ENCODE measurements around the gene CENPQ. TPM values are rescaled to one million over a fixed set of nuclear protein-coding genes. Genes with fewer than 3 reads are reported as not detected.

Gene CENPQ
- polyA plus RNA-seq, 3 donors = 2.6 to 5.5 (median 3.1) TPM

DNA sequence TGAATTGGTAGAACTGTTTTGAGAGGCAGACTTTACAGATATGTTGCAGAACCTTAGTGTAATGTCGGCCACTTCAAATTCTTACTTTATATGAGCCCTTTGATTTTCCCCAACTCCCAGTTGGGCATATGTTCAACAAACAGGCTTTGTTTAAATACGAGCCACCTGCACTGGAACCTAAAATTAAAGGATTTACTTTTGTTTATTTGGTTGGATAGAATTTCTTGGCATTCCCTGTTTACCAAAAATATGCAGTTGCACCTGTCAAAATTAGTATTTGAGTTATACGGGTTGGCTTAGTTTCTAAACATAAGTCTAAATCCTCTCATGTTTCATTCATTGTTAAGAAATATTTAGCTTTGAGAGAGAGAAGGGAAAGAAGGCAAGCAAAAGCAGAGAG, 34.1 kb downstream of the CENPQ start:
- WGBS, 3 donors = 59 to 86% (median 82%) methylated on average over 3 of the region's 3 CpGs
- no peak overlapping the region for H3K27ac ChIP-seq (ENCODE audit: low read depth, low read length)

DNA sequence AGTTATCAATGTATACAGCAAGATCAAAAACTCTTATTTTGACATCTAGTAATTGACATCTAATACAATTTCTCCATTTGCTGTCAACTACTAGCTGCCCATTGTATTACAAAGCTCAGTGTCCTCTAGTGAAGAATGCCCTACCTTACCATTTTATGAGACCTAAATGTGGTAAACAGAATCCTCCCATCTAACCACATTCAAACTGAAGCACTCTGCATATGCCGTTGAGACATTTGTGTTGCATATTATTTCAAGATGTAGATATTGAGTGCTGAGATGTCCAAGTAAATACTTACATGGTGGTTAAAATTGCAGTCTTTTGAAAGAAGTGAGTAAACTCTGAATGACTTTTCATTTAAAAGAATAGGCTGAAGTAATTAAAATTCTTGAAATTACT, 36.0 kb downstream of the CENPQ start:
- H3K27ac ChIP-seq (ENCODE audit: low read depth, low read length) = no peak overlapping the region
- WGBS, 3 donors = 80 to 92% (median 85%) methylated on average over 1 of the region's 1 CpG

DNA sequence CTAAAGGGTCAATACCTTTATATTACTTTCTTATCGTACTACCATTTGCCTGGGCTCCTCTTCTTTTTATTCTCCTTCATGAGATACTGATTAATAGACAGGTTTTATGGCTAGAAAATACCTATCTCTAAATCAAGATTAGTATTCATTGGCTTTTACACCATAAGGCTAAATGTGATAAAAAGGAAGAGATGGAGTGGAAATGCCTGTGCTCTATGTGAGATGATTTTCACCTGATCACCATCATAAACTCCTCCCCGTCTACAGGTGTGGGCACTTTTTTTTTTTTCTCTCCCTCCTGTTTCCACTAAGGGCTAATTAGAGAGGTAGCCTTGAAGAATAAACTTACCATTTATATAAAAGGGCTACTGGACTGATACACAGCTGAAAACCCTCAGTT, 36.5 kb downstream of the CENPQ start, which contains the start of gene GLYATL3:
Gene GLYATL3, plus strand, starts transcription at position 301 of the 400 bp plus-strand sequence. CDS start 12,068 bp downstream, outside the sequence.
- WGBS, 3 donors = 43 to 78% (median 69%) methylated on average over 2 of the region's 2 CpGs
- H3K27ac ChIP-seq (ENCODE audit: low read depth, low read length) = no peak within 1 kb of the TSS

DNA sequence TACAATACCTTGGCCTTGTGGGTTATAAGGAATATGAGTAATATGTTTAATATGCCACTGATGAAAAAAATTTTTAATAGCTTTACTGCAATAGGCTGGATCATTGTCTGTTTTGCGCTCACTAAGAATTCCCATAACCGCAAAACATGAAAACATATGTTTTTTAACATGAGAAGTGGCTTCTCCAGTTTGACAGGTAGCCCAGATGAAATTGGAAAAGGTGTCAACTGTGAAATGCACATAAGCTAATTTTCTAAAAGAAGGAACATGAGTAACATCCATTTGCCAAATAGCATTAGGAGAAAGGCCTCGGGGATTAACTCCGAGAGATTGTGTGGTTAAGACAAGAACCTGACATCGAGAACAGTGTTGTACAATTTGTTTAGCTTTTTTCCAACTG, 41.5 kb downstream of the CENPQ start:
- WGBS, 3 donors = 72 to 91% (median 90%) methylated on average over 5 of the region's 5 CpGs
- H3K27ac ChIP-seq (ENCODE audit: low read depth, low read length) = no peak overlapping the region

DNA sequence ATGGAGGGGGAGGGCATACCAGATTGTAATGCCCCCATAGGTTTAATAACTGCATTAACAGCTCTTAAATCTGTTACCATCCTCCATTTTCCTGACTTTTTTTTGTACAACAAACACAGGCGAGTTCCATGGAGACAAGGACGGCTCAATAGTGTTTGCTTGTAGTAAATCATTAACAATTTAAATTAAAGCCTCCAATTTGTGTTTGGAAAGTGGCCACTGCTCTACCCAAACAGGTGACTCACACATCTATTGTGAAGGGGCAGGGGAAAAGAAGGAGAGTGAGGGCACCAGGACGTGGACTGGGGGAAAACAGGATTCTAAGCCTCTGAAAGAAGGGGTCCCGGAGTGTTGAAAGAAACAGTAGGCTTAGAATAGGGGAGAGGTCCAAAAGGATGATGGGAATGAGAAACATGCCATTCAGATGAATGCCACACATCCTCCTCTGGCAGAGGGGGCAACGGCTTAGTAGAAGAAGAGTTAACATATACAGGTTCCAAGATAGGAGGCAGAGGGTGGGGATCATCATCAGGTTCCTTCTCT, 43.5 kb downstream of the CENPQ start:
- WGBS, 3 donors = 51 to 86% (median 83%) methylated on average over 5 of the region's 5 CpGs
- H3K27ac ChIP-seq (ENCODE audit: low read depth, low read length) = no peak overlapping the region

DNA sequence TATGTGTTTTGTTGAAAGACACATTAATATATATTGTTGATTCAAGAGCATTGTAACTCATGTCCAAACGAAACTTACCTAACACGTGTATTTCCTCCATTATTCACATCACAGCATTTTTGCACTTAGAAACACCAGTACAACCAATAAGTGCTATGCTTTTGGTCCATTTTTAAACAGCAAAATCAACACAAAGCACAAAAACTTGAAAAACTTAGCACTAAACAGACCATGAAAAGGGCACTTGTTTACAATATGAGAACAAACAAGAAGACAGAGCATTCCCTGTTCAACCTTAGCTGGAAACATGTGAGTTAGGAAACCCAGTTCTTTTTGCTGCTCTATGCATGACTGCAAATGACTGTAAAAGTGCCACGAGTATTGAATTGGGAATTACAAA, 46.2 kb downstream of the CENPQ start:
- 77 to 86% (median 79%) methylated on average over 3 of the region's 3 CpGs for WGBS, 3 donors
- H3K27ac ChIP-seq (ENCODE audit: low read depth, low read length) = no peak overlapping the region

DNA sequence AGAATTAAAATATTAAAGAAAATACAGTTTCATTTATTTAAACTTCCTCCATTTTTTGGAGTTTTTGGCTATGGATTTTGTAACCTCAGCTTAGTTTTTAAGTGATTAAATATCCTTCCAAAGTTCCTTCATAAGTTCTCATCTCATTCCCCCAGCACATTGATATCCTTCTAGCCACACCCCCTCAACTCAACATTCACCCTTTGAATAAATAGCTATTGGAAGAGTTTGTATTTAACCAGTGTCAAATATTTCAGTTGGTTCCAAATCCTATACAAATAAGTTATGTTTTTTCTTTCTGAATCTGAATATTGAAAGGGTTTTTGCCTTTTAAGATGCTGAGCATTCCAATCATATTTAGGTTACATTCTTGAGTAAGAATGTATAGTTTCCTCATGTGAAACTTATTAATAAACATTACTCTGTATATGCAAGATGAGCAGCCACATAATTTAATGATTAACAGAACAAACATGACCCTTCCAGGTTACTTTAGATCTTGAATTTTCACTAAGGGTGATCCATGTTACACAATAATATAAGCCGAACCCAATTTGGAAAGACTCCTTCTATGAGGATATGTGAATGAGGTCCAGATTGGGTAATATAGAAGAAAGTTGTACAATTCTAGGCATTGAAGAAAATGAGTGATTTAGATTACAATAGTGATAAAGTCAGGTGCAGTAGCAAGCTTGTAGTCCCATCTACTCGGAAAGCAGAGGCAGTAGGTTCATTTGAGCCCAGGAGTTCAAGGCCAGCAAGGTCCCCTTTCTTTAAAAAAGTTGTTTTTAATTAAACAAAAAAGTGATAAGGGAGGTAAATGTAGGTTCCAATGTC, 50.2 kb downstream of the CENPQ start:
- 24 to 73% (median 69%) methylated on average over 2 of the region's 2 CpGs for WGBS, 3 donors
- H3K27ac ChIP-seq (ENCODE audit: low read depth, low read length) = no peak overlapping the region

DNA sequence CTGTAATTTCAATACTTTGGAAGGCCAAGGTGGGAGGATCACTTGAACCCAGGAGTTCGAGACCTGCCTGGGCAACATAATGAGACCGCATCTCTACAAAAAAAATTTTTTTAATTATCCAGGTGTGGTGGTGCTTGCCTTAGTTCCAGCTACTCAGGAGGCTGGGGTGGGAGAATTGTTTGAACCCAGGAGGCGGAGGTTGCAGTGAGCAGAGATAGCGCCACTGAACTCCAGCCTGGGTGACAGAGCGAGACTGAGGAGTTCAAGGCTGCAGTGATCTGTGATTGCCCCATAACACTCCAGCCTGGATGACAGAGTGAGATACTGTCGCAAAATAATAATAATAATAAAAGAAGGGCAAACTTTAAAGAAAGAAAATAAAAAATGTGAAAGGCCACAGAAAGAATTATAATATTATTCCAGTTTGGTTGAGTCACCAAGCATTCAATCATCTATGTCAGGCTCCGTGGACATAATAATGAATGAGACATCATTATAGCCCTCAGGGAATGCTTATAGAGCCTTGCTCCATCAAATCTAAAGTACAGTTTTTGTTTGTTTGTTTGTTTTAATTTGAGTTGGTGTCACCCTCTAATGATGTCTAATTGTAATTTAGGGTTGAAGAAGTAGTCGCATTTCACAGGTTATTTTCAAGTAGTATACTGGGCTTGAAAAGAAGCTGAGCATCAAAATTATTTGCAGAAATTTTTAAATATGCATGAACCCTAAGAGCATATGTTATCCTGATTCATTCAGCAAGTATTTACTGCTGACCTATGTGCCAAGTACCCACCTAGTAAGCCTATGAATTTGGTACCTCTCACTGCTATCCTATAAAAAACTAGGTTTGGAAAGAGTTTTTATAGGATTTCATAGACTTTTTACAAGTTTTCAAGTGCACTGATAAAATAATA, 51.7 kb downstream of the CENPQ start:
- no peak overlapping the region for H3K27ac ChIP-seq (ENCODE audit: low read depth, low read length)
- 74 to 79% (median 78%) methylated on average over 8 of the region's 8 CpGs for WGBS, 3 donors

DNA sequence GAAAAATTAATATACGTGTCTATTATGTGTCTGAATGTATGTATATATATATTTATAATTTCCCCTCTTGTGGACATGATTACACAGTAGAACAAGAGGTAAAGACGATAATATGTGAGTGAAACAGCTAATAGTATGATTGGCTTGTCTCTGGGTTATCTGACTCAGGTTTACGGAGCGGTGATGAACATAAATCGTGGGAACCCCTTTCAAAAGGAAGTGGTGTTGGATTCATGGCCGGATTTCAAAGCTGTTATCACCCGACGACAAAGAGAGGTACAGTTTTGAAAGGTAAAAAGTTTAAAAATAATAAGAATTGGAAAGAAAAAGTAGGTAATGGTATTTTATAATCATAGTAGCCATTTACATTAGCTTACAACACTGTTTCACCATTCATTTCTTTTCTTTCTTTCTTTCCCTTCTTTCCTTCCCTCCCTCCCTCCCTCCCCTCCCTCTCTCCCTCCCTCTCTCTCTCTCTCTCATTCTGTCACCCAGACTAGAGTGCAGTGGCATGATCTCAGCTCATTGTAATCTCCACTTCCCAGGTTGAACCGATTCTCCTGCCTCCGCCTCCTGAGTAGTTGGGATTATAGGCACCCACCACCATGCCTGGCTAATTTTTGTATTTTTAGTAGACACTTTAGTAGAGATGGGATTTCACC, 52.4 kb downstream of the CENPQ start:
- H3K27ac ChIP-seq (ENCODE audit: low read depth, low read length) = no peak overlapping the region
- WGBS, 3 donors = 72 to 82% (median 76%) methylated on average over 10 of the region's 10 CpGs

DNA sequence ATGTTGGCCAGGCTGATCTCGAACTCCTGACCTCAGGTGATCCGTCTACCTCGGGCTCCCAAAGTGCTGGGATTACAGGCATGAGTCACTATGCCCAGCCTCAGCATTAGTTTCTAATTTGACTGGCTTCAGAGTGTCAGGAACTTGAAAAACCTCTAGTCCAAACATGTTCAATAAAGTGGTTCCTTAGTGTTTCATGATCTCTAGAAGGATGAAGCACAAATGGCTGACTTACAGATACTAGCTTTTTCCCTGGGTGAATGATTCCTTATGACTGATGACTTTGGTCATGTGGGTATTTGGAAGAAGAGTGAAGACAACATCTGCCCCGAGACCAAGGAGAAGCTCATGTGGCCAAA, 53.0 kb downstream of the CENPQ start:
- no peak overlapping the region for H3K27ac ChIP-seq (ENCODE audit: low read depth, low read length)
- 76 to 84% (median 83%) methylated on average over 4 of the region's 4 CpGs for WGBS, 3 donors

DNA sequence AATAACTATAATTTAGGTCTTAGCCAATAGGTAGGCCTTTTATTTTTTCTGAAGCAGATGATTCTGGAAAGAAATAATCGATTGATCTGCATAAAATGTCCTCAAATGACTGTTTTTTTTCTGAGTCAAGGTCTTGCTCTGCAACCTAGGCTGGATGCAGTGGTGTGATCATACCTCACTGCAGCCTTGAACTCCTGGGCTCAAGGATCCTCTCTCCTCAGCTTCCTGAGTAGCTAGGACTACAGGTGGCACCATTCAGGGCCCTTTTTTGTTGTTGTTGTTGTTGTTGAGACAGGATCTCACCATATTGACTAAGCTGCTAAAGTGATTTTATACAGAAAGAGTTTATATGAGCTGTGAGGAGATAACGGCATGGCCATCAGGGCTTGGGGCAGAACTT, 54.7 kb downstream of the CENPQ start:
- 82 to 93% (median 93%) methylated on average over 2 of the region's 2 CpGs for WGBS, 3 donors
- no peak overlapping the region for H3K27ac ChIP-seq (ENCODE audit: low read depth, low read length)

DNA sequence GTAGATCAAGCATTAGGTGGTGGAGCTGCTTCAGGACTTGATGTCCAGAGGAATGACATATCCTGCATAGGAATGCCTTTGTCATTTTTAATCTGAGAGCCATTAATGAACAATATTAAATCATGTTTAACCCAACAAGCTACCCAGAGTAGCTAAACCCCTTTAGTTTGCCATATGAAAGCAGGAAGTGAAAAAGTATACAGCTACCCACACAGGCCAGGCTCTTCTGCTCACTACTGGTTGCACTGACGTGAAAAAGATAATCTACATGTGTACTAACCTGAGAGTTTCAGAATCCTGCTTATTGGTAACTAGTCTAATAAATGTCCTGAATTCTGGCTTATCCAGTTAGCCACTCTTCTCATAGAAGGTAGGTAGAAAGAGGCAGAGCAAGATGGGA, 56.5 kb downstream of the CENPQ start:
- no peak overlapping the region for H3K27ac ChIP-seq (ENCODE audit: low read depth, low read length)
- WGBS, 3 donors = 80 to 88% (median 84%) methylated on average over 1 of the region's 1 CpG

DNA sequence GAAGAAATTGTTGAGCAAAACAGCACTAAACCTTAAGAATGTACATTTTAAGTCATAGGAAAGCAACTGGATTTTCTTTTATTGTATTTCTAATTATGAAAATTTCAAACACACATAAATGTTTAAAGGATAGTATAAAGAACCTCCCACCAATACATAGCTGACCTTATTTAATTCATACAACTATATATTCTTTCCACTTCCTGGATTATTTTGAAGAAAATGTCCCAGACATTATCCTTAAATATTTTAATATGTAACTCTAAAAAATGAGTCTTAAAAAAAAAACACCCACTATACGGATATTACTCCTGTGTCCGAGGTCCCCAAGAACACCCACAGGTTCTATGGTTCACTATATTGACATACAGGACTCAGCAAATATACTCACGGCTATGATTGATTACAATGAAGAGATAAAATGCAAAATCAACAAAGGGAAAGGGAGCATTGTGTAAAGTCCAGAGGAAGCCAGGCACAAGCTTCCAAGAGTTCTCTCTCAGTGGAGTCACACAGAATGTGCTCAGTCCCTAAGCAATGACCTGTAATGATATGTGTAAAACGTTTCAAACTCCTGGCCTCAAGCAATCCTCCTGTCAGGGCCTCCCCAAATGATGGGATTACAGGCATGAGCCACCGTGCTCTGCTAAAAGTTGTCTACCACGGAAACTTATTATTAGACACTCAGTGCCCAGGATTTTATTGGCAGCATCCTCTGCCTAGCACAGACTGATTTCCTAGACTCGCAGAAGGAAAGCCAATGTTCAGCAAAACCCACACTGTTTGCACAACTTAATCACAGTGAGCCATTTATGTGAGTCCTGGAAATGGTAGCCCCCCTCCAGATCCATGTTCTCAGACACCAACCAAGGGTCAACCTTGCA, 59.8 kb downstream of the CENPQ start:
- no peak overlapping the region for H3K27ac ChIP-seq (ENCODE audit: low read depth, low read length)
- 28 to 82% (median 76%) methylated on average over 7 of the region's 7 CpGs for WGBS, 3 donors

DNA sequence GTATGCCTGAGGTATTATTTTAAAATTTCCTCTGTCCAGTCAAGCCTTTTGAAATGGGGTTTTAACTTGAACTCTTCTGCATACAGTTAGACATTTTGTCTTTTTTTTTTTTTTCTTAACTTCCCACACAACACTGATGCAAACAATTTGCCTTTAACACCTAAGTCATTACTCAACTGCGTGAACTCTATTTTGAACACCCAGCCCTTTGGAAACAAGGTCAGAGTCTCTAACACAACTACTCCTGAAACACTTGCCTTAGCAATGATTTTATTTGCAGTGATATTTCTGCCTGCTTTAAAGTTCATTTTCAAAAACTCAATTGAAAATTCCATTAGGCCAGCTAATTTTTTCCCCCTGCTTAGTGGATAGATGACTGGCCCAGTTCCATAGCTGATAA, 60.7 kb downstream of the CENPQ start:
- no peak overlapping the region for H3K27ac ChIP-seq (ENCODE audit: low read depth, low read length)
- WGBS, 3 donors = 45 to 89% (median 84%) methylated on average over 1 of the region's 1 CpG

DNA sequence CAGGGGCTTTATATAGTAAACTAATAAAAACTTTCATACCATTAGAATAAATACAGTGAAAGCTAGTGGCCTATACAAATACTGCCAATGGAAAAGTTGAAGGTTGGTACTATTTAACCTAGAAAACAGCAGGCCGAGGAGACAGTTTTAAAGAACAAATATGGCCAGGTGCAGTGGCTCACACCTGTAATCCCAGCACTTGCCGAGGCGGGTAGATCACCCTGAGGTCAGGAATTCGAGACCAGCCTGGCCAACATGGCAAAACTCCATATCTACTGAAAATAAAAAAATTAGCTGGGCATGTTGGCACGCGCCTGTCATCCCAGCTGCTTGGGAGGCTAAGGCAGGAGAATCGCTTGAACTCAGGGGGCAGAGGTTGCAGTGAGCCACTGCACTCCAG, 61.4 kb downstream of the CENPQ start:
- 38 to 92% (median 90%) methylated on average over 7 of the region's 7 CpGs for WGBS, 3 donors
- no peak overlapping the region for H3K27ac ChIP-seq (ENCODE audit: low read depth, low read length)

DNA sequence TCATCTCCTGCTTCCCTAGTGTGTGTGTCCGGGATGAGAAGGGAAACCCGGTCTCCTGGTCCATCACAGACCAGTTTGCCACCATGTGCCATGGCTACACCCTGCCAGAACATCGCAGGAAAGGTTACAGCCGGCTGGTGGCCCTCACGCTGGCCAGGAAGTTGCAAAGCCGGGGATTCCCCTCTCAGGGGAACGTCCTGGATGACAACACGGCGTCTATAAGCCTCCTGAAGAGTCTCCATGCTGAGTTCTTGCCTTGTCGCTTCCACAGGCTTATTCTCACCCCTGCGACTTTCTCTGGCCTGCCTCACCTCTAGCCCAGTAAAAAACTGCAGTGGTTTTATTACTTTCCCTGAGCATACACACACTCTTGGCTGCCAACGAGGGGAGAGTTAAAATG, 63.4 kb downstream of the CENPQ start:
- WGBS, 3 donors = 66 to 84% (median 67%) methylated on average over 12 of the region's 12 CpGs

DNA sequence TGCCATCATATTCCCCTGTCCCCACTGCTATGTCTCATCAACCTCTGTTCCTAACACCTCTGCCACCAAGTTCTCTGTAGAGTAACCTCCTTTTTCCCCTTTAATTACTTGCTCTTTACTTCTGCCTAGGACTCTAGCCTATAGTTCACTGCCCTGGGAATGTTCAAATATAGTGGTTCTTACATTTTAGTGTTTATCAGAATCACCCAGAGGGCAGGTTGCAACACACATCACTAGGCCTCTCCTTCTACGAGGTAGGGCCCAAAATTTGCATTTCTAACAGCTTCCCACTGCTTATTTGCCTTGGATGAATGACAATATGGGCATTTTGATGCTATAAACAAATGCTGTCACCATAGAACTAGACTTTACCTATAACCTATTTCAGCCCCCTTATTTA, 64.2 kb downstream of the CENPQ start:
- WGBS, 3 donors = 47 to 67% (median 62%) methylated on average over 1 of the region's 1 CpG
- H3K27ac ChIP-seq (ENCODE audit: low read depth, low read length) = no peak overlapping the region

More for the DNA sequence above, 63.4 kb downstream of the CENPQ start:
- H3K27ac ChIP-seq (ENCODE audit: low read depth, low read length) = no peak overlapping the region

DNA sequence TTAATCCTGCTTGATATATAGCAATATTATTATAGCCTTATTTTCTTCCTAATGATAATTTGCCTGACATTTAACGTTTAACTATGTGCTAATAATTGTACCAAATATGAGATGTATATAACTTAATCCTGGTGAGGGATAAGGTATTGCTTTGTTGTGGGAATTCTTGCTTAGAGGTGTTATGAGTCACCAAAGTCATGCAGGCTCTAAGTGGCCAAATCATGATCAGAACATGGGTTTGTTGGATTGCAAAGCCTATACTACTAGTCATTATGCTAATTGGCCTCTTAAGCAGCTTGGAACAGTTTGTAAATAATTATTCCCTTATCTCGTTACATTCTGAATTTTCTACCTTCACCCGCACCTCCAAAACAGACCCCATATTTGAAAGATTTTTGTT, 65.4 kb downstream of the CENPQ start:
- 59 to 73% (median 60%) methylated on average over 3 of the region's 3 CpGs for WGBS, 3 donors
- no peak overlapping the region for H3K27ac ChIP-seq (ENCODE audit: low read depth, low read length)

Data from adipose tissue (tissue), 3 donors.